Endothelial cell of umbilical vein (primary cell): ENCODE data around the gene SRGAP1. TPM values are rescaled to one million over a fixed set of nuclear protein-coding genes. Genes with fewer than 3 reads are reported as not detected.
"Not testable (repeated sequence)": the region's sequence is repeated elsewhere in the genome, so short reads cannot be mapped to it uniquely, and the experiment has no call there.

Experiments
- BruUV-seq: library from RNA; stranded (reverse); fragments of 400-500 nt; replicated peaks from 2 replicates; lab custom pipeline; 2021; lab: Mats Ljungman, UMichigan
- CTCF ChIA-PET: fragments of 300-600, 350-600 bp; sonication (Branson Sonifier 250); formaldehyde crosslinking; loops from one replicate; lab custom pipeline; 2021; ENCODE audit warnings: antibody characterized with exemption, inconsistent platforms; lab: Charles Lee
- POLR2A ChIA-PET: fragments of 300-600, 350-600 bp; sonication (Branson Sonifier 250); formaldehyde crosslinking; loops from one replicate; lab custom pipeline; 2021; ENCODE audit warnings: antibody characterized with exemption, inconsistent platforms; lab: Charles Lee
- DNase-seq: peaks from one replicate; pipeline ENCODE4 v3.0.0-alpha.2; 2011; ENCODE audit warnings: low read depth, low spot score
- FAIRE-seq: peaks from 2 replicates; lab custom pipeline; 2011; peaks lifted over from hg19 to GRCh38; lab: Jason Lieb, UNC
- H2AFZ ChIP-seq: 2 replicates; pipeline ENCODE4 v1.6.0; 2012; ENCODE audit warnings: low read depth, low read length, control low read depth, inconsistent platforms
- H3K27ac ChIP-seq: 2 replicates; pipeline ENCODE4 v1.5.1; 2011; ENCODE audit warnings: low read depth, mild to moderate bottlenecking, control low read depth, low read length, moderate library complexity; ENCODE audit not compliant: insufficient read depth
- H3K27me3 ChIP-seq, 2 experiments: 2 replicates each; pipeline versions ENCODE4 v1.6.0 to v1.6.1; 2011; ENCODE audit warnings: low read length in 2 of 2, mixed read lengths in 1 of 2; ENCODE audit not compliant: control insufficient read depth in 2 of 2, insufficient read depth in 2 of 2
- H3K36me3 ChIP-seq, 2 experiments: 2 replicates in 1 of 2; 3 replicates in 1 of 2; pipeline ENCODE4 v1.5.1; 2011; ENCODE audit warnings: low read length in 2 of 2, mild to moderate bottlenecking in 1 of 2, moderate library complexity in 1 of 2; ENCODE audit not compliant: control insufficient read depth in 2 of 2, insufficient read depth in 2 of 2; ENCODE audit errors: extremely low read depth in 1 of 2
- H3K4me1 ChIP-seq: 3 replicates; pipeline ENCODE4 v1.5.1; 2011; ENCODE audit warnings: mild to moderate bottlenecking, low read length; ENCODE audit not compliant: control insufficient read depth, insufficient read depth; ENCODE audit errors: extremely low read depth
- H3K4me2 ChIP-seq: 2 replicates; pipeline ENCODE4 v1.6.1; 2011; ENCODE audit warnings: low read length, control low read depth, mixed read lengths; ENCODE audit not compliant: insufficient read depth
- H3K4me3 ChIP-seq, 3 experiments: fragments of 200-600 bp in 1 of 3; sonication (generic), shearing (Covaris generic) in 1 of 3; replicated peaks in 1 of 3; 2 replicates each; pipeline ENCODE4 v1.5.1; 2011 to 2016; ENCODE audit warnings: control low read depth in 3 of 3, low read length in 3 of 3, mild to moderate bottlenecking in 2 of 3, inconsistent platforms in 1 of 3, low read depth in 1 of 3, moderate library complexity in 1 of 3; ENCODE audit not compliant: insufficient read depth in 1 of 3
- H3K79me2 ChIP-seq: 2 replicates; pipeline ENCODE4 v1.6.0; 2012; ENCODE audit warnings: low read length, inconsistent platforms; ENCODE audit not compliant: control insufficient read depth, insufficient read depth
- H3K9ac ChIP-seq: replicated peaks from 2 replicates; pipeline ENCODE3; 2011; ENCODE audit warnings: low read length, control low read depth; ENCODE audit not compliant: insufficient read depth; ENCODE audit errors: extremely low read depth
- H3K9me1 ChIP-seq: replicated peaks from 3 replicates; pipeline ENCODE4 v1.6.0; 2011; ENCODE audit warnings: mild to moderate bottlenecking, low read length; ENCODE audit not compliant: control insufficient read depth, insufficient read depth; ENCODE audit errors: extremely low read depth
- H3K9me3 ChIP-seq: replicated peaks from 2 replicates; pipeline ENCODE4 v1.5.1; 2012; ENCODE audit warnings: low read length, inconsistent platforms; ENCODE audit not compliant: control insufficient read depth, insufficient read depth
- H4K20me1 ChIP-seq: replicated peaks from 2 replicates; pipeline ENCODE3; 2011; ENCODE audit warnings: mild to moderate bottlenecking, low read length; ENCODE audit not compliant: control insufficient read depth, insufficient read depth; ENCODE audit errors: extremely low read depth
- EZH2 ChIP-seq: IDR thresholded peaks from 2 replicates; pipeline ENCODE4 v1.6.1; 2012; ENCODE audit warnings: borderline replicate concordance, low read depth, mild to moderate bottlenecking, moderate library complexity, low read length, inconsistent platforms; ENCODE audit not compliant: severe bottlenecking
- GATA2 ChIP-seq: IDR thresholded peaks from 2 replicates; pipeline ENCODE4 v1.7.0; 2011; ENCODE audit warnings: low read depth, mild to moderate bottlenecking, moderate library complexity, mixed read lengths, low read length; ENCODE audit not compliant: insufficient read length, insufficient read depth
- JUN ChIP-seq: IDR thresholded peaks from 2 replicates; pipeline ENCODE4 v1.6.1; 2011; ENCODE audit warnings: borderline replicate concordance, low read depth; ENCODE audit not compliant: insufficient read length, insufficient read depth
- POLR2AphosphoS5 ChIP-seq: IDR thresholded peaks from 2 replicates; pipeline ENCODE4 v1.6.1; 2012; ENCODE audit warnings: low read depth, mild to moderate bottlenecking, control low read depth, low read length, moderate library complexity; ENCODE audit not compliant: insufficient read depth
- dilution Hi-C: fragments of 300-500 bp; cut with MboI; formaldehyde crosslinking; loops from one replicate; pipeline ENCODE4 v1.15.0; 2019; ENCODE audit warnings: low sequenced_read_pairs; ENCODE audit not compliant: extremely low pct_ligation_motif_present
- intact Hi-C: fragments of 100-400 bp; cut with micrococcal nuclease; formaldehyde crosslinking; loops from one replicate; pipeline ENCODE4 v1.10.0; 2022
- polyA plus RNA-seq, 4 experiments: library from polyadenylated mRNA; depleted of rRNA in 3 of 4; stranded (reverse) in 3 of 4; unstranded in 1 of 4; fragments of >200 nt; gene quantifications; 2 replicates each; pipeline versions ENCODE4 v1.2.1 to v1.2.3, GENCODE V29; 2011 to 2012; ENCODE audit warnings: missing spikeins in 1 of 4
- total RNA-seq: library from RNA; stranded (reverse); gene quantifications from 2 replicates; pipeline ENCODE4 v1.2.3, GENCODE V29; 2021

The SRGAP1 gene
- total and polyA plus RNA-seq, 2 donors (not counting 3 experiments of a cell fraction or from before 2014, with no cell fraction given): 4.9 to 16.3 TPM

- H3K36me3 ChIP-seq, intact Hi-C loops, DNase-seq, H3K27me3 ChIP-seq, dilution Hi-C loops, H3K27ac ChIP-seq, H3K4me2 ChIP-seq, H4K20me1 ChIP-seq, FAIRE-seq, H3K9me1 ChIP-seq, POLR2A ChIA-PET, H3K4me3 ChIP-seq, H3K9me3 ChIP-seq, H3K9ac ChIP-seq, CTCF ChIA-PET, H3K79me2 ChIP-seq, H3K4me1 ChIP-seq, BruUV-seq, H2AFZ ChIP-seq: not testable (repeated sequence)
These were observed 288.2 kb downstream of the SRGAP1 start for GRCh38 chr12:64132672-64133071.

GRCh38 chr12:64137117-64137516 lies 292.6 kb downstream of the SRGAP1 start:
- no peaks in the 10 kb centered on the region for H3K9me3 ChIP-seq
- no peak overlapping the region for H3K4me3 ChIP-seq
- intact Hi-C loops (no loop called here), dilution Hi-C loops (no loop called here)
- H3K4me1 ChIP-seq: no peaks in the 10 kb centered on the region
- no peak overlapping the region for H3K4me2 ChIP-seq
- ChIA-PET POLR2A (no interaction called here), CTCF (interaction anchor here (1.2 kb wide), 1 partner anchor 41 kb away, joined by 3 read pairs; no protein-coding TSS in a partner anchor)
- DNase-seq (no peak), FAIRE-seq (no peak)
- H3K36me3 ChIP-seq: no peaks in the 10 kb centered on the region
- no peaks in the 10 kb centered on the region for H4K20me1 ChIP-seq
- no TSS peak for BruUV-seq
- H3K9ac ChIP-seq: no peak overlapping the region
- TF ChIP-seq EZH2 (no peak), POLR2AphosphoS5 (no peak), GATA2 (no peak), JUN (no peak)
- H3K27ac ChIP-seq: no peak overlapping the region
- no peaks in the 10 kb centered on the region for H3K9me1 ChIP-seq
- no peak overlapping the region for H2AFZ ChIP-seq
- no peaks in the 10 kb centered on the region for H3K27me3 ChIP-seq
- H3K79me2 ChIP-seq: no peaks in the 10 kb centered on the region
